ENCODE results near the gene CEP350. TPM values are rescaled to one million over a fixed set of nuclear protein-coding genes. Genes with fewer than 3 reads are reported as not detected.
"Not testable (repeated sequence)": the region's sequence is repeated elsewhere in the genome, so short reads cannot be mapped to it uniquely, and the experiment has no call there.

Gene CEP350
- total RNA-seq, 1 donor from 2014 or later, result 37.8 TPM

GRCh38 chr1:180130651-180131050 lies 176.0 kb downstream of the CEP350 start:
- H3K36me3 ChIP-seq, result no peaks in the 10 kb centered on the region
- intact Hi-C loops (cut with DNase I), result no loop called here
- no peak for TF ChIP-seq CTCF (IDR thresholded peaks at IDR 0.05)
- H3K4me3 ChIP-seq, result no peak overlapping the region
- H3K27ac ChIP-seq, result no peak overlapping the region
- H3K27me3 ChIP-seq, result no peaks in the 10 kb centered on the region
- H3K4me1 ChIP-seq, result no peaks in the 10 kb centered on the region
- no peak for DNase-seq (ENCODE audit: low spot score in 2 of 2)
- no peaks in the 10 kb centered on the region for H3K9me3 ChIP-seq

GRCh38 chr1:180131510-180131909 lies 176.9 kb downstream of the CEP350 start:
- TF ChIP-seq CTCF (IDR thresholded peaks at IDR 0.05), result no peak

GRCh38 chr1:180133193-180133592 lies 178.6 kb downstream of the CEP350 start:
- TF ChIP-seq CTCF (IDR thresholded peaks at IDR 0.05), result no peak
- no peaks in the 10 kb centered on the region for H3K9me3 ChIP-seq
- no peaks in the 10 kb centered on the region for H3K36me3 ChIP-seq
- H3K27me3 ChIP-seq, result no peaks in the 10 kb centered on the region
- no peak overlapping the region for H3K4me3 ChIP-seq
- H3K27ac ChIP-seq, result no peak overlapping the region
- no peaks in the 10 kb centered on the region for H3K4me1 ChIP-seq
- no peak for DNase-seq (ENCODE audit: low spot score in 2 of 2)
- intact Hi-C loops (cut with DNase I), result no loop called here

More at GRCh38 chr1:180131510-180131909, 176.9 kb downstream of the CEP350 start:
- no peak overlapping the region for H3K4me3 ChIP-seq
- H3K4me1 ChIP-seq, result no peaks in the 10 kb centered on the region
- H3K27ac ChIP-seq, result no peak overlapping the region
- no peaks in the 10 kb centered on the region for H3K36me3 ChIP-seq
- DNase-seq (ENCODE audit: low spot score in 2 of 2), result no peak
- H3K9me3 ChIP-seq, result no peaks in the 10 kb centered on the region
- intact Hi-C loops (cut with DNase I), result no loop called here
- no peaks in the 10 kb centered on the region for H3K27me3 ChIP-seq

- DNase-seq (ENCODE audit: low spot score in 2 of 2); H3K27me3 ChIP-seq; H3K36me3 ChIP-seq; H3K4me1 ChIP-seq; H3K27ac ChIP-seq; H3K9me3 ChIP-seq; H3K4me3 ChIP-seq; intact Hi-C loops (cut with DNase I): not testable (repeated sequence)
Observed at GRCh38 chr1:180133688-180134087, 179.1 kb downstream of the CEP350 start.

GRCh38 chr1:180135535-180135934 lies 180.9 kb downstream of the CEP350 start:
- Histone ChIP-seq H3K4me3 (no peak overlapping the region), H3K36me3 (no peaks in the 10 kb centered on the region), H3K4me1 (no peaks in the 10 kb centered on the region), H3K9me3 (no peaks in the 10 kb centered on the region), H3K27me3 (no peaks in the 10 kb centered on the region), H3K27ac (no peak overlapping the region)
- TF ChIP-seq CTCF (IDR thresholded peaks at IDR 0.05), result no peak
- intact Hi-C loops (cut with DNase I), result no loop called here
- DNase-seq (ENCODE audit: low spot score in 2 of 2), result no peak

GRCh38 chr1:180136331-180136967 lies 181.8 kb downstream of the CEP350 start:
- DNase-seq (ENCODE audit: low spot score in 2 of 2), result no peak
- intact Hi-C loops (cut with DNase I), result no loop called here
- Histone ChIP-seq H3K4me1 (no peaks in the 10 kb centered on the region), H3K36me3 (no peaks in the 10 kb centered on the region), H3K27me3 (no peaks in the 10 kb centered on the region), H3K27ac (no peak overlapping the region), H3K4me3 (no peak overlapping the region), H3K9me3 (no peaks in the 10 kb centered on the region)
- no peak for TF ChIP-seq CTCF (IDR thresholded peaks at IDR 0.05)
